IMR-90 (cell line): ENCODE results near the gene OR2A42.
"Not testable (repeated sequence)": the region's sequence is repeated elsewhere in the genome, so short reads cannot be mapped to it uniquely, and the experiment has no call there.

Experiments
- CTCF ChIP-seq: conservative IDR thresholded peaks from 2 replicates; pipeline ENCODE4 v1.5.1; 2012; ENCODE audit warnings: mild to moderate bottlenecking, low read depth, low read length, improper control_type of control experiment
- POLR2A ChIP-seq: IDR thresholded peaks from 2 replicates; pipeline ENCODE4 v1.6.1; 2012; ENCODE audit warnings: mild to moderate bottlenecking, low read depth, low read length
- RAD21 ChIP-seq: IDR thresholded peaks from 2 replicates; pipeline ENCODE4 v1.6.1; 2012; ENCODE audit warnings: low read length, improper control_type of control experiment

DNA sequence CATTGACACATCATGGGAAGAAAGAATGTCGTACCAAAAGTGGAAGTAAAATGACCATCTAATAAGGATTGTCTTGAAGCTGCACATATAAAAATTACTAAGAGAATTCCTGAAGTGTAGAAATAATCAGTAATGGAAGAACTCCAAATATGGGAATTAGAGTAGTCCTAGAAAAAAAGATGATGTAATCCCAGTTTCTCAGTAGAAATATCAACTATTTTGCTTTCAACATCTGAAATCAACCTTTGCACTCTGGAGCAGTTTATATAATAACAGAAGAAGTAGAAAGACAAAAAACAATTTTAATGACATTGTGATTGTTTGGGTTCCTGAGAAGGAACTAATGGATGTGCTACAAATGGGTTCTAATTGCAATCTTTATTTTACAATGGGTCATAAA, 6.4 kb downstream of the OR2A42 start:
- TF ChIP-seq CTCF, POLR2A, RAD21: not testable (repeated sequence)
